Colon (tissue), 2 donors: Measurements from ENCODE around the gene GRIP1.

Experiments
- FAIRE-seq: peaks from 2 replicates; lab custom pipeline; 2012; peaks lifted over from hg19 to GRCh38; lab: Jason Lieb, UNC
- donor health status: control.
- donor health status: control.

Gene GRIP1

DNA sequence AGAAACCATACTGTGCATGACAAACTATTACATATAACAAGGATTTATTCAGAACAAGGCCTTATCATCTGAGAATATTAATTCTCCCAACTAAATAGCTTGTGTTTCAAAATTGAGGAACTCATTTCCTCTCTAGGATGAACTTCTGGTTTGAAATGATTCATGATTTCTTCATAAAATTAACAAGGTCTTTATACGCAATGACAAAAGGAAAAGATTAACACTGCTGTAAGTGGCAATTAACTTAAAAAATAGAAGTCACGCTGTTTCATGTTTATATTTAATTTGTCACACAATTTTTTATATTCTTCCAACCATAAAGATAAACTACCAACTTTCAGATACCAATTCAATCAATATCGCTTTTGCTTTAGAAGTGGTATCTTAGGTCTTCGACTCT, 80.8 kb downstream of the GRIP1 start:
- no peak for FAIRE-seq

DNA sequence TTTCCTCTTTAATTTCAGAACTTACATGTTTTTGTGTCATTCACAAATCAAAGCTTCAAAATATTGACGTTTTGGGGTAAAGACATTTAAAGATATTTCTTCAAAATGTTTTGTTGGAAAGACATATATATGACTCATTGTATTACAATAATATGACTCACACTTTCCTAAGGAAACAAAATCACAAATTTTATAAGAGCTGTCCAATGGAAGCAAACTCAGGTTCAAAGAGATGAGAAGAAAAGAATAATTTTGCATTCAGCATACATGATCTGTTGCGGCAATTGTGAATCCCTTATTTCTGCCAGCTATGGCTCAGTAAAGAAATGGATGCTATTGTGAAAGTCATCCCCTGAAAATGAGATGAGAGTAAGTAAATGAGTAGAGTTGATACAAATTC, 82.7 kb downstream of the GRIP1 start:
- FAIRE-seq, result no peak

DNA sequence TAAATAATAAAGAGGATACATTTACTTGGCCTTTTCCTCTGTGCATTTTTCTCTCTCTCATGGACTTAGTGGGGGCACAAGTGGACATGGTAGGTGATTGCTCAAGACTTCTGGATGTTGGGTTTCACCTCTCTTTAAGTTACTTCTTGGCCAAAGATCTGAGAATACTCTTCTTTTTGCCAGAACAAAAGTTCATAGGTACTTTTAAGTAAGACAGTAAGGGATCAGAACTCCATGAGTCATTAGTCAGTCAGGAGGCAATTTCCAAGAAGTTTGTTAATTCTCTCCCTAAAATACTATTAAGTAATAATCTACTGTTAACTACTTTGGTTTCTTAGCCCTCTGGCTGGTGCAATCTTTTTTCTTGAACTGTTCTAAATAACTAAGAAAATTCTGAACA, 84.2 kb downstream of the GRIP1 start:
- FAIRE-seq, result no peak

- no peak for FAIRE-seq
Measured at GRCh38 chr12:66590275-66590985, 88.4 kb downstream of the GRIP1 start.

DNA sequence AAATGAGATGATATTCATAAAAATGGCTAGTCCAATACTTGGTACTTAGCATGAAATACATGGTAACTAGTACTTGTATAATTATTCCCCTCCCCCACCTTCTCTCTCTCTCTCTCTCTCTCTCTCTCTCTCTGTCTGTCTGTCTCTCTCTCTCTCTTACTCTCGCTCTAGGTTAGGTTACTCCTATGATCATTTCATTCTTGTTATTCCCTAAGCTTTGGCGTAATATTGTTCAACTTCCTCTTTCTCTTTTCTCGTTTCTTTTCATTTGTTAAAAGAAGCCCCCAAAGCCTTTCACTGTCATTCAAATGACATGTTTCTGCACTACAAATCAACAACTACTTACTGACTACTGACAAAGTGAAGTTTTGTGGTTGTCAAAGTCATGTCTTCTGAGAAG, 89.8 kb downstream of the GRIP1 start:
- FAIRE-seq, result no peak

GRCh38 chr12:66587912-66588311, 91.0 kb downstream of the GRIP1 start:
- no peak for FAIRE-seq

GRCh38 chr12:66584673-66585072, 94.2 kb downstream of the GRIP1 start:
- no peak for FAIRE-seq

DNA sequence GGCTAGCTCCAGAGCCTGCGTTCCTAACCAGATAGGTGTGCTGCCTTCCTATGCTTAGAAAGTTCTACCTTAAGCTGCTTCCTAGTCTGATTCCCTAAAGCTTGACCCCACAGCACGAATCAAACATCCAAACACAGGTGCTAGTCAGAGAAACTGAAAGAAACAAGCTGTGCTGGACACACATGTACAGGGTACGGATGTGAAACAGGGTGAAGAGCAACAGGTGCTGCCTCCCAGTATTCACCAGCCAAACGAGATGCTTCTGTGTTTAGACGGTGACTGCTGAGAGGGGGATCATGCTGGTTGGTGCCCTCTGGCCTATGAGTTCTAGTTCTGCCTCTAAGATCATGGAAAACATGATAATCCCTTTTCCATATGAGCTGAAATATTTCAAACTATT, 105.3 kb downstream of the GRIP1 start:
- FAIRE-seq, result no peak

GRCh38 chr12:66572845-66573244, 106.0 kb downstream of the GRIP1 start:
- no peak for FAIRE-seq

- FAIRE-seq, result no peak
Measured at GRCh38 chr12:66571361-66571915, 107.4 kb downstream of the GRIP1 start.

DNA sequence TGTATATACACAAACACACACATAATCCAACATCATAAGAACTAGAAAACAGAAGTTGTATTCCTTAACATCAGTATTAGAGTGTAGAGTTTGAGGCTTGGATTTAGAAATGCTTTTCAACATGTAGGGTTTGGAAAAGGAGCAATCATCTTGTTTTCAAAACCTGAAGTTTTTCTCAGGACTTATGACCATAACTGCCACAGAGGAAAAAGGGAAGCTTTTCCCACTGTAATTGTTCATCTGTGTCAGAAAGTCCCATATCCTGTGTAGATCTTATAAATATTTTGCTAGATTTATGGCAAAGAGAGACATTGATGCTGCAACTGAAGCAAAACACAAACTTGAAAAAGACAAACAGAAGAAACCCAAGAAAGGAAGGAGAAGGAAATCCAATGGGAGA, 115.7 kb downstream of the GRIP1 start:
- no peak for FAIRE-seq

GRCh38 chr12:66555113-66555512, 123.8 kb downstream of the GRIP1 start:
- no peak for FAIRE-seq

DNA sequence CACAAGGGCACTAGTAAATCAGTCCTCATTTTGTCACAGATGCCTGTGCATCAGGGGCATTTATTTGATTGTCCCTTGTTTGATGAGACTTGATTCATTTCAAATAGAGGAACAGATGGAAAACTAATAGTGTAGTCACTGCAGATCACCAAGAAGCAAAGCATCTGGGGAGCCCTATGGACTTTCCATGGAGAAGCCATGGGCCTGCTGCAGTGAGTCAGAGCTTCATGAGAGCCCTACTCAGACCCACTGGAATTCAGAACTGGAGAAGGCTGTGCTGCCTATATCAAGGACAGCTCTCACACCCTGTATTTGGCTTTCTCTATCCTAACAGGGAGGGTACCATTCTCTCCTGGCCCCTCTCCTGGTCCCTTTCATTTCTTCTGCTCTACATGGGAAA, 126.2 kb downstream of the GRIP1 start:
- FAIRE-seq, result no peak

DNA sequence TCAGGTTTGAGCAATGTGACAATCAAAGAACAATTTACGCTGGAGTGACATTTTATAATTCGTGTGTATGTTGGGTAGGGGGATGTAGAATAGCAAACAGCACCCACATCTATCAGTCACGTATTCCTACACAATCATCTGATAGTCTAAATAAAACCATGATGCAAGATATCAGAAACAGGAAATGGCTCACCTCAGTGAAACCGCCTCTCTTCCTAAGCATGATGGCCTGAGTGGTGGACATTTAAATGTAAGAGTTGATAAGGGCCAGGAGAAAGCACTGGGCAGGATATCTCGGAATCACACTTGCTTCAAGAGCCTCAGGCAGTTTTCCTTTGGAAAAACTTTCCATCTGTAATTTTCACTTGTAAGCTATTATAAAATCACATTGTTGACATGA, 128.2 kb downstream of the GRIP1 start:
- no peak for FAIRE-seq

DNA sequence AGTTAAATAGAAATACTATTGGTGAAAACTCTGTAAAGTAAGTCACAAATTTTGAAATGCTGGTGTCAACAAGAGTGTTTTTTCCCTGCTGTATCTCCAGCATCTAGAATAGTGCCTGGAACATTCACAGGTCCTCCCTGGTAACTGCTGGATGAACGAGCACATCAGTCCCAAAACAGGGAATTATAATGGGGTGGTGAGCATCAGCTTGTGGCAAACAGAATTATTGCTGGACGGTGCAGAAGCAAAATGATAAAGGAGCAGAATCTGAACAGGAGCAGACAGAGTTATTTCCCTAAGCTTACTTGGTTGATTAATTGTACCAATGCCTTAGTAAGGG, 129.9 kb downstream of the GRIP1 start:
- FAIRE-seq, result no peak

GRCh38 chr12:66548338-66549049, 130.4 kb downstream of the GRIP1 start:
- FAIRE-seq, result no peak

GRCh38 chr12:66541426-66541825, 137.4 kb downstream of the GRIP1 start:
- FAIRE-seq, result no peak

GRCh38 chr12:66539431-66539830, 139.4 kb downstream of the GRIP1 start:
- no peak for FAIRE-seq

- no peak for FAIRE-seq
Measured at GRCh38 chr12:66538970-66539369, 139.9 kb downstream of the GRIP1 start.

- FAIRE-seq, result no peak
Measured at GRCh38 chr12:66537876-66538275, 141.0 kb downstream of the GRIP1 start.

GRCh38 chr12:66533767-66534166, 145.1 kb downstream of the GRIP1 start:
- no peak for FAIRE-seq

- FAIRE-seq, result no peak
Measured at GRCh38 chr12:66531766-66532165, 147.1 kb downstream of the GRIP1 start.

DNA sequence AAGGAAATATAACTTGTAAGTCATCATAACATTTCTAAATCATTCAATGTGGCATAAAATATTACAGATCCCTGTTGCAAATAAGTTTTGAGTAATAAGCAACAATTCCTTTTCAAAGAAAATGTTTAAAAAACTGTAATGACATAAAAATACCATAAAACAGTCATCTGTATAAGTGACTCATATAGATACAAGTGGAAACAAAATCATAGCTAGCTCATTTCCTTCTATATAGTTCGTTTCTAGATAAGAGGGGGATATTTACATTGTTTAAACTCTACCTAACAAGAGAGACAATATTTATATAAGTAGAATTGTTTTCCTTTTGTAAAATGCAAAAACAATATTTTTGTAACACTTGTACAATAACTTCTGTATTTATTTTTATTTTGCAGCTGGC, 148.9 kb downstream of the GRIP1 start:
- FAIRE-seq, result no peak

DNA sequence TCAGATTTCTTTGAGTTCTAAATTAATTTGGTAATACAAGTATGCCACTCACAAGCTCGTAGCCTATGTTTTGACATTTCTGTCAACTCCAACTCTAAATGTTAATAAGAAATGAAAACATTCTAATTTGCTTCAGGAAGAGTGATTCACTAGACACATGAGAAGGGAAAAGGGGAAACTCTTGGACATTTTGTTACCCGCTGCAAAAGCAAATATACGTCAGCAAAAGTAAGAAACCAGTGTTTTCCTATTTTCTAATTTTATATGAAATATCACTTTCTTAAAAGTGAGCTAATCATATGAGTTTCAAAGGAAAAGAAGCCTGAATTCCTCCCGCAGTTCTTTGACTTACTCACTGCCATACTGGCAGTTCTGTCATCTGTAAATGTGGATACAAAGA, 162.3 kb downstream of the GRIP1 start:
- FAIRE-seq, result no peak
